GM23248 (cell line): ENCODE measurements around the gene ATP2B3. TPM values are rescaled to one million over a fixed set of nuclear protein-coding genes. Genes with fewer than 3 reads are reported as not detected.

Source experiments
- DNase-seq: peaks from one replicate; pipeline ENCODE4 v3.0.0-alpha.2; 2015
- H2AFZ ChIP-seq: fragments of 200-600 bp; sonication (generic); 2 replicates; pipeline ENCODE4 v1.6.1; 2016; ENCODE audit warnings: antibody characterized with exemption
- H3F3A ChIP-seq: fragments of 200-600 bp; sonication (generic); 2 replicates; pipeline ENCODE4 v1.6.1; 2016; ENCODE audit warnings: mild to moderate bottlenecking, antibody characterized with exemption, mixed run types; ENCODE audit not compliant: insufficient read depth
- H3K27ac ChIP-seq: fragments of 200-600 bp; sonication (generic); 2 replicates; pipeline ENCODE4 v1.5.1; 2016; ENCODE audit warnings: mild to moderate bottlenecking
- H3K27me3 ChIP-seq: fragments of 200-600 bp; sonication (generic); replicated peaks from 2 replicates; pipeline ENCODE4 v1.6.1; 2016; ENCODE audit warnings: mild to moderate bottlenecking; ENCODE audit not compliant: insufficient read depth
- H3K36me3 ChIP-seq: fragments of 200-600 bp; sonication (generic); 2 replicates; pipeline ENCODE4 v1.6.1; 2016; ENCODE audit warnings: low read depth, mild to moderate bottlenecking
- H3K4me1 ChIP-seq: fragments of 200-600 bp; sonication (generic); 2 replicates; pipeline ENCODE4 v1.6.1; 2016; ENCODE audit warnings: mild to moderate bottlenecking; ENCODE audit not compliant: insufficient read depth
- H3K4me2 ChIP-seq: fragments of 200-600 bp; sonication (generic); one replicate; pipeline ENCODE4 v1.6.1; 2016; ENCODE audit warnings: mild to moderate bottlenecking; ENCODE audit not compliant: unreplicated experiment
- H3K4me3 ChIP-seq: fragments of 200-600 bp; sonication (generic); 2 replicates; pipeline ENCODE4 v1.5.1; 2016; ENCODE audit warnings: mild to moderate bottlenecking
- H3K79me2 ChIP-seq: fragments of 200-600 bp; sonication (generic); 2 replicates; pipeline ENCODE4 v1.6.1; 2016; ENCODE audit warnings: mild to moderate bottlenecking; ENCODE audit not compliant: insufficient read depth
- H3K9ac ChIP-seq: fragments of 200-600 bp; sonication (generic); 2 replicates; pipeline ENCODE4 v1.6.1; 2016; ENCODE audit warnings: mild to moderate bottlenecking
- H3K9me2 ChIP-seq: fragments of 200-600 bp; sonication (generic); 2 replicates; pipeline ENCODE4 v1.6.1; 2016; ENCODE audit warnings: mixed run types, mild to moderate bottlenecking, moderate library complexity; ENCODE audit not compliant: insufficient read depth
- H3K9me3 ChIP-seq: fragments of 200-600 bp; sonication (generic); one replicate; pipeline ENCODE4 v1.6.1; 2017; ENCODE audit warnings: low read depth
- H4K20me1 ChIP-seq: fragments of 200-600 bp; sonication (generic); 2 replicates; pipeline ENCODE4 v1.6.0; 2016; ENCODE audit not compliant: insufficient read depth
- EZH2 ChIP-seq: fragments of 200-600 bp; sonication (generic); IDR thresholded peaks from 2 replicates; pipeline ENCODE4 v1.6.1; 2018; ENCODE audit warnings: antibody characterized with exemption, mild to moderate bottlenecking; ENCODE audit not compliant: insufficient read depth, poor library complexity, severe bottlenecking
- EZH2phosphoT487 ChIP-seq: fragments of 200-600 bp; sonication (generic); IDR thresholded peaks from 2 replicates; pipeline ENCODE4 v1.6.1; 2018; ENCODE audit warnings: antibody characterized with exemption, moderate library complexity, mild to moderate bottlenecking, low read depth; ENCODE audit not compliant: insufficient read depth
- WGBS, 2 experiments: methylation state at CpG; one replicate each; pipeline ENCODE4 v1.1.6; 2015 to 2017; ENCODE audit warnings: low lambda C conversion rate in 2 of 2, low coverage in 1 of 2; ENCODE audit errors: missing lambda C conversion rate in 2 of 2; 5-methylcytosine and 5-hydroxymethylcytosine counted together
- in situ Hi-C: fragments of 300-500 bp; cut with MboI; formaldehyde crosslinking; loops from 2 replicates; pipeline ENCODE4 v1.15.0; 2020
- polyA plus RNA-seq: library from polyadenylated mRNA; unstranded; fragments of >200 nt; fragmentation: Nextera tagmentation; extraction: Ambion mirVana; gene quantifications from 2 replicates; pipeline ENCODE4 v1.2.1, GENCODE V29; 2016
- total RNA-seq: library from RNA; depleted of rRNA; stranded (reverse); fragments of >200 nt; shearing (Covaris generic); gene quantifications from 2 replicates; pipeline ENCODE4 v1.2.3, GENCODE V29; 2014

The ATP2B3 gene
- total and polyA plus RNA-seq, 2 experiments from 2014 or later: not detected

DNA sequence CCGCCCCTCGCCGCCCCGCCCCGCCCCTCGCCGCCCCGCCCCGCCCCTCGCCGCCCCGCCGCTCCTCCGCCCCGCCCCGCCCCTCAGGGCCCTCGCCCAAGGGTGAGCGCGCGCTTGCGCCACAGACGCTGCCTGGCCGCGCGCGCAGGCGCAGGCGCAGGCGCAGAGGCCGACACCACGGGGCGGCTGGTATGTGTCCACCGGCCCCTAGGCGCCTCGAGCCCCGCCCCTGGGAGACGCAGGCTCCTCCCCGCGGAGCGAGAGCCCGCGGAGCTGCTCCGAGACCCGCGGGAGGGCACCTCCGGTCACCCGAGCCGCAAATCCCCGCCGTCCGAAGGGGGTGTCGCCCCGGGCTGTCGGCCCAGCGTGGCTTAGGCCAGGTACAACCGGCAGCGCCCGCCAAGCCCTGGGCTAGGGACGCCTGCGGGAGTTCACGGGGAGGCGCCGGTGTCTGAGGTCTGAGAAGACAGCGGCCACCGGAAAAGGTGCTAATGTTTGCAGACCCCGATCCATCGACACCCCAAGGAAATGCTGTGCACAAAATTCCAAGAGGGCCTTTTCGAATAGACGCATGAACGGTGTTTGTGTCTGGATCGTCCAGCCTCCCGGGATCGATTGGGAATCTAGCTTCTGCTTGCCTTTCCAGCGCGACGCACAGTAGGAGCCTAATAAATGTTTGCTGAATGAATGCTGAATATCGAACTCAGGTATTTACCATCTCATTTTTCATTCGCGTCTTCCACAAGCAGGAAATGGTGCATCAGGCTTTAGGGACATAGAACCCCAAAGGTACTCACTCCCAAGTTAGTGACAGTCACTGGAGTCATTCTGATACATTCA, 82.0 kb downstream of the ATP2B3 start:
- TF ChIP-seq EZH2phosphoT487 (no peak), EZH2 (no peak)
- Histone ChIP-seq H3K4me3 (peak overlapping the region; percentile 80), H3K36me3 (no peaks in the 10 kb centered on the region), H4K20me1 (no peaks in the 10 kb centered on the region), H2AFZ (peak overlapping the region; percentile 87), H3K9ac (peak overlapping the region; percentile 80), H3K9me3 (no peaks in the 10 kb centered on the region), H3K4me2 (peak overlapping the region; percentile 76), H3K4me1 (no peaks in the 10 kb centered on the region), H3K9me2 (no peaks in the 10 kb centered on the region), H3K27ac (no peak overlapping the region), H3F3A (no peaks in the 10 kb centered on the region), H3K27me3 (no peaks in the 10 kb centered on the region), H3K79me2 (peaks cover 26% of the 10 kb centered on the region)
- in situ Hi-C loops: no loop called here
- peak; percentile 90 for DNase-seq
- whole genome bisulfite sequencing, 2 experiments: 0 to 2% methylated on average over 22 to 38 of the region's 79 CpGs

DNA sequence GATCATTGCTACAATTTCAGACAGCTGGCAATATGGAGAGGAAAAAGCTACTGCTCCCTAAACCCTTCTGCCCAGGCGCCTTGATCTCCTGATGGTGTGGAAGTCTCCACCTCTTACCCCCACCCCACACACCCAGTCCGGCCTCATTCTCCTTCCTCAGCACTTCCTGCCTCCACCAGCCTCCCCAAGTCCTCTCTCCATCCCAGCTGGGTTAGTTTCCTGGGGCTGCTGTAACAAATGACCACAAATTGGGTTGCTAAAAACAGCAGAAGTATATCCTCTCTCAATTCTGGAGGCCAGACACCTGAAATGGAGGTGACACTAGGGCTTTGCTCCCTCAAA, 82.6 kb downstream of the ATP2B3 start:
- peak; percentile 27 for DNase-seq
- Histone ChIP-seq H3K9ac (peak overlapping the region; percentile 80), H3K4me1 (no peaks in the 10 kb centered on the region), H3F3A (no peaks in the 10 kb centered on the region), H3K79me2 (peaks cover 26% of the 10 kb centered on the region), H3K27me3 (no peaks in the 10 kb centered on the region), H3K4me2 (peak overlapping the region; percentile 76), H3K36me3 (no peaks in the 10 kb centered on the region), H3K9me3 (no peaks in the 10 kb centered on the region), H4K20me1 (no peaks in the 10 kb centered on the region), H3K27ac (no peak overlapping the region), H3K4me3 (peak overlapping the region; percentile 80), H3K9me2 (no peaks in the 10 kb centered on the region), H2AFZ (peak overlapping the region; percentile 87)
- in situ Hi-C loops: no loop called here
- TF ChIP-seq EZH2 (no peak), EZH2phosphoT487 (no peak)
- 6 to 7% methylated on average over 2 of the region's 2 CpGs for WGBS, 2 experiments

DNA sequence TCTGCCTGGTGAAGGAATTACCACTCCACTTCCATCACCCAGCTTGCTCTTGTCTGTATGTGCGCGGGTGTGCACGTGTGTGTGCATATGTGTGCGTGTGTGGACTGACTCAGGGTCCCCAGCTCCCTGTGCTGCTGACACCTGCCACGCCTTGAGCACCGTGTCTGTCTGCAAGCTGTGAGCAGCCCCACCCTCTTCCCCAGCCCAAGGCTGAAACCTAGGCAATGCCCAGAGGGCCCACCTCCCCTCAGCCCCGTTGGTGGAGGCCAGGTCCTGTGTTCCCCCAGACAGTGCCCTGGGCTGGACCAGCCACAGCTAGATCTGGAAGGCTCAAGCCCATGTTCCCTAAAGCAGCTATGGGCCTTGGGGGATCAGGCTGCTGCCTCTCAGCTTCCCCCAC, 83.5 kb downstream of the ATP2B3 start:
- Histone ChIP-seq H3K4me1 (no peaks in the 10 kb centered on the region), H3K4me3 (no peak overlapping the region), H3K9me2 (no peaks in the 10 kb centered on the region), H4K20me1 (no peaks in the 10 kb centered on the region), H2AFZ (no peak overlapping the region), H3K4me2 (no peak overlapping the region), H3K27ac (no peak overlapping the region), H3K27me3 (no peaks in the 10 kb centered on the region), H3K79me2 (peaks cover 25% of the 10 kb centered on the region), H3K36me3 (no peaks in the 10 kb centered on the region), H3K9me3 (no peaks in the 10 kb centered on the region), H3K9ac (no peak overlapping the region), H3F3A (no peaks in the 10 kb centered on the region)
- in situ Hi-C loops: no loop called here
- DNase-seq: no peak
- TF ChIP-seq EZH2phosphoT487: no peak
- 85 to 86% methylated on average over 5 to 6 of the region's 7 CpGs for WGBS, 2 experiments

DNA sequence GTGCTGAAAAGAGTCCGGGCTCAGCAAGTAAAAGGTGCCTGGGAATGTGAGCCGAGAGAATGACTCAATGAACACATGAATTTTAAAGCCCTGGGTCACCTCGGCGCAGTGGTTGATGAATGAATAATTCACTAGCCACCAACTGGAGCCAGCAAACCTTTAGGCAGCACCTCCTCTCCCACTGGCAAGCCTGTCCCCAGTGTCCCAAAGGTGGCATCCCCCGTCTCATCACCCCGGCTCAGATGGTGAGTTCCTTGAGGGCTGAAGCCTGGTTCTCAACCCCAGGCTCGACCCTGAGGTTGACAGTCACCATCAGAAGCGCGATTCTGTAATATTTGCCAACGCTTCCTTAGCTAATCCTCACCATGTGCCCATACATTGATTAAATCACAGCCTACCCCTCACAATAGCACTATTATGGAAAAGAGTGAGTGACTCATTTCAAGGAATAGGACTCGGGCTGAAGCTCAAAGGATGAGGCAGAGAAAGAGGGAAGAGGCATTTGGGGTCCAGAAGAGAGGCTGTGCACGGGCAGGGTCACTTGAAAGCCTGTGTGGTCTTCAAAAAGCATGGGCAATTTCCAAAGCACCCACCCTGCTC, 84.2 kb downstream of the ATP2B3 start:
- Histone ChIP-seq H3K4me1 (no peaks in the 10 kb centered on the region), H3F3A (no peaks in the 10 kb centered on the region), H3K4me2 (no peak overlapping the region), H3K27ac (no peak overlapping the region), H3K79me2 (peaks cover 18% of the 10 kb centered on the region), H3K36me3 (no peaks in the 10 kb centered on the region), H3K9me2 (no peaks in the 10 kb centered on the region), H3K27me3 (no peaks in the 10 kb centered on the region), H3K9me3 (no peaks in the 10 kb centered on the region), H4K20me1 (no peaks in the 10 kb centered on the region), H3K4me3 (no peak overlapping the region), H3K9ac (no peak overlapping the region), H2AFZ (no peak overlapping the region)
- 92 to 95% methylated on average over 9 to 12 of the region's 12 CpGs for WGBS, 2 experiments
- in situ Hi-C loops: no loop called here
- no peak for TF ChIP-seq EZH2phosphoT487
- TF ChIP-seq EZH2: no peak
- no peak for DNase-seq
